IMR-90 (cell line): ENCODE data around the gene FABP2. TPM values are rescaled to one million over a fixed set of nuclear protein-coding genes. Genes with fewer than 3 reads are reported as not detected.
"Not testable (repeated sequence)": the region's sequence is repeated elsewhere in the genome, so short reads cannot be mapped to it uniquely, and the experiment has no call there.

ENCODE experiments used
- ATAC-seq: fragments of 200-7000 bp; cut with Tn5 transposase; 2 replicates; pipeline ENCODE4 v1.9.1; 2020; ENCODE audit warnings: low read depth, mild to moderate bottlenecking, moderate library complexity
- BruUV-seq: library from RNA; stranded (reverse); fragments of 400-500 nt; replicated peaks from 2 replicates; lab custom pipeline; 2021; lab: Mats Ljungman, UMichigan
- CTCF ChIA-PET: fragments of 300-600 bp; formaldehyde crosslinking; extraction: SDS; loops from one replicate; lab custom pipeline; 2021; ENCODE audit warnings: antibody characterized with exemption; lab: Yijun Ruan, JAX
- POLR2A ChIA-PET: fragments of 300-600 bp; sonication (Branson Sonifier 250); formaldehyde crosslinking; loops from one replicate; lab custom pipeline; 2022; ENCODE audit warnings: antibody characterized with exemption; ENCODE audit not compliant: unreplicated experiment; lab: Charles Lee
- DNase-seq: peaks from one replicate; pipeline ENCODE4 v3.0.0; 2013
- H2AFZ ChIP-seq: replicated peaks from 2 replicates; pipeline ENCODE3; 2013; ENCODE audit warnings: low read length, mild to moderate bottlenecking; ENCODE audit not compliant: poor library complexity
- H2AK5ac ChIP-seq: 2 replicates; pipeline ENCODE4 v1.6.1; 2013; ENCODE audit warnings: low read depth, low read length, inconsistent platforms
- H2AK9ac ChIP-seq: replicated peaks from 2 replicates; pipeline ENCODE3; 2013; ENCODE audit warnings: mild to moderate bottlenecking, low read depth, low read length, moderate library complexity; ENCODE audit not compliant: poor library complexity
- H2BK120ac ChIP-seq: 2 replicates; pipeline ENCODE4 v1.6.1; 2013; ENCODE audit warnings: low read depth, low read length, inconsistent platforms
- H2BK15ac ChIP-seq: 3 replicates; pipeline ENCODE4 v1.6.1; 2013; ENCODE audit warnings: low read depth, low read length, inconsistent platforms
- H2BK20ac ChIP-seq: 2 replicates; pipeline ENCODE4 v1.6.1; 2013; ENCODE audit warnings: low read depth, mild to moderate bottlenecking, inconsistent platforms, low read length, moderate library complexity
- H2BK5ac ChIP-seq: 2 replicates; pipeline ENCODE4 v1.6.1; 2013; ENCODE audit warnings: mild to moderate bottlenecking, low read depth, low read length, inconsistent platforms; ENCODE audit not compliant: poor library complexity, severe bottlenecking
- H3K14ac ChIP-seq: replicated peaks from 2 replicates; pipeline ENCODE4 v1.6.1; 2013; ENCODE audit warnings: low read depth, low read length, inconsistent platforms
- H3K18ac ChIP-seq: 2 replicates; pipeline ENCODE4 v1.6.1; 2013; ENCODE audit warnings: low read depth, low read length, control low read depth
- H3K23ac ChIP-seq: 2 replicates; pipeline ENCODE4 v1.6.1; 2013; ENCODE audit warnings: low read depth, low read length, inconsistent platforms
- H3K27ac ChIP-seq: 2 replicates; pipeline ENCODE4 v1.5.1; 2013; ENCODE audit warnings: mild to moderate bottlenecking, control low read depth, low read length; ENCODE audit not compliant: insufficient read depth
- H3K27me3 ChIP-seq: 2 replicates; pipeline ENCODE4 v1.6.1; 2013; ENCODE audit warnings: low read length; ENCODE audit not compliant: control insufficient read depth, insufficient read depth
- H3K36me3 ChIP-seq: 2 replicates; pipeline ENCODE4 v1.6.1; 2013; ENCODE audit warnings: low read length, mixed read lengths; ENCODE audit not compliant: control insufficient read depth, insufficient read depth
- H3K4ac ChIP-seq: 2 replicates; pipeline ENCODE4 v1.6.1; 2013; ENCODE audit warnings: low read depth, low read length, inconsistent platforms
- H3K4me1 ChIP-seq: 2 replicates; pipeline ENCODE4 v1.6.1; 2013; ENCODE audit warnings: low read length, mixed read lengths; ENCODE audit not compliant: control insufficient read depth, insufficient read depth
- H3K4me2 ChIP-seq: 2 replicates; pipeline ENCODE4 v1.6.1; 2013; ENCODE audit warnings: low read depth, mild to moderate bottlenecking, control low read depth, low read length, moderate library complexity
- H3K4me3 ChIP-seq: 2 replicates; pipeline ENCODE4 v1.5.1; 2013; ENCODE audit warnings: low read depth, mild to moderate bottlenecking, control low read depth, low read length, moderate library complexity; ENCODE audit not compliant: insufficient read depth
- H3K56ac ChIP-seq: 2 replicates; pipeline ENCODE4 v1.6.1; 2013; ENCODE audit warnings: low read length, inconsistent platforms; ENCODE audit not compliant: insufficient read depth; ENCODE audit errors: extremely low read depth
- H3K79me1 ChIP-seq, 2 experiments: 2 replicates each; pipeline ENCODE4 v1.6.1; 2013; ENCODE audit warnings: low read length in 2 of 2, inconsistent platforms in 1 of 2, low read depth in 1 of 2
- H3K9ac ChIP-seq: 2 replicates; pipeline ENCODE4 v1.6.1; 2013; ENCODE audit warnings: low read depth, low read length, control low read depth
- H3K9me1 ChIP-seq: 2 replicates; pipeline ENCODE4 v1.6.1; 2013; ENCODE audit warnings: low read length, inconsistent platforms; ENCODE audit not compliant: insufficient read depth
- H3K9me3 ChIP-seq: 2 replicates; pipeline ENCODE4 v1.6.1; 2013; ENCODE audit warnings: low read length; ENCODE audit not compliant: control insufficient read depth, insufficient read depth
- H4K20me1 ChIP-seq: 2 replicates; pipeline ENCODE4 v1.6.1; 2013; ENCODE audit warnings: low read length, inconsistent platforms; ENCODE audit not compliant: insufficient read depth
- H4K5ac ChIP-seq: 2 replicates; pipeline ENCODE4 v1.6.1; 2013; ENCODE audit warnings: mild to moderate bottlenecking, low read depth, low read length, control low read depth
- H4K8ac ChIP-seq, 2 experiments: 2 replicates each; pipeline ENCODE4 v1.6.1; 2013; ENCODE audit warnings: low read depth in 2 of 2, low read length in 2 of 2, control low read depth in 1 of 2, inconsistent platforms in 1 of 2
- H4K91ac ChIP-seq: 2 replicates; pipeline ENCODE4 v1.6.1; 2013; ENCODE audit warnings: low read depth, low read length, inconsistent platforms; ENCODE audit not compliant: insufficient read depth
- BHLHE40 ChIP-seq: fragments of 150-350 bp; IDR thresholded peaks from 2 replicates; pipeline ENCODE4 v1.6.1; 2016; ENCODE audit warnings: mild to moderate bottlenecking, low read depth, low read length
- CEBPB ChIP-seq: IDR thresholded peaks from 2 replicates; pipeline ENCODE4 v1.6.1; 2012; ENCODE audit warnings: low read depth, low read length, improper control_type of control experiment
- RFX5 ChIP-seq: IDR thresholded peaks from 2 replicates; pipeline ENCODE4 v1.8.0; 2012; ENCODE audit warnings: low read depth, mild to moderate bottlenecking, low read length, moderate library complexity
- WGBS, 2 experiments: methylation state at CpG; one replicate each; pipeline versions ENCODE4 v1.1.5 to v1.1.7; 2013; ENCODE audit warnings: missing lambda C conversion rate in 2 of 2; ENCODE audit not compliant: insufficient read length in 1 of 2; ENCODE audit errors: extremely low coverage in 2 of 2; 5-methylcytosine and 5-hydroxymethylcytosine counted together
- dilution Hi-C: fragments of 300-500 bp; cut with HindIII; formaldehyde crosslinking; loops from one replicate; pipeline ENCODE4 v1.14.3; 2018; ENCODE audit warnings: low sequenced_read_pairs; ENCODE audit not compliant: unreplicated experiment
- in situ Hi-C: fragments of 300-500 bp; cut with MboI; formaldehyde crosslinking; loops from 3 replicates; pipeline ENCODE4 v1.14.3; 2019; ENCODE audit warnings: low sequenced_read_pairs, inconsistent platforms, mixed read lengths
- intact Hi-C: fragments of 100-400 bp; cut with micrococcal nuclease; formaldehyde crosslinking; loops from 2 replicates; pipeline ENCODE4 v1.10.0; 2022
- polyA plus RNA-seq, 3 experiments: library from polyadenylated mRNA; depleted of rRNA; stranded (reverse); fragments of >200 nt; gene quantifications; 2 replicates each; pipeline ENCODE4 v1.2.3, GENCODE V29; 2012; ENCODE audit warnings: low replicate concordance in 1 of 3
- total RNA-seq: library from RNA; depleted of rRNA; stranded (reverse); fragments of >200 nt; gene quantifications from 2 replicates; pipeline ENCODE4 v1.2.3, GENCODE V29; 2012
- TF ChIP-seq, protein P1 (sequence below): fragments of 150-350 bp; IDR thresholded peaks from 2 replicates; pipeline ENCODE4 v1.6.1; 2017; ENCODE audit warnings: mild to moderate bottlenecking, antibody characterized with exemption, low read length, low read depth

Gene FABP2
- total and polyA plus RNA-seq, 2 of the 4 experiments (the other 2 are of a cell fraction) = not detected

GRCh38 chr4:119337010-119337409 is 15.1 kb upstream of the FABP2 start:
- Histone ChIP-seq H4K91ac (no peak overlapping the region), H4K8ac (no peak overlapping the region), H3K27me3 (no peaks in the 10 kb centered on the region), H3K4me1 (no peaks in the 10 kb centered on the region), H2AK9ac (no peak overlapping the region), H4K5ac (no peak overlapping the region), H3K56ac (no peak overlapping the region), H3K9me1 (no peaks in the 10 kb centered on the region), H3K36me3 (no peaks in the 10 kb centered on the region), H2AK5ac (no peak overlapping the region), H3K27ac (no peak overlapping the region), H3K18ac (no peak overlapping the region), H4K20me1 (no peaks in the 10 kb centered on the region), H3K23ac (no peak overlapping the region), H2BK120ac (no peak overlapping the region), H2BK20ac (no peak overlapping the region), H2BK5ac (no peak overlapping the region), H3K4me3 (no peak overlapping the region), H2AFZ (no peak overlapping the region), H3K79me1 (no peaks in the 10 kb centered on the region), H3K14ac (no peak overlapping the region), H2BK15ac (no peak overlapping the region), H3K4ac (no peak overlapping the region), H3K9me3 (no peaks in the 10 kb centered on the region), H3K9ac (no peak overlapping the region), H3K4me2 (no peak overlapping the region)
- in situ Hi-C loops (no loop called here), dilution Hi-C loops (no loop called here), intact Hi-C loops (no loop called here)
- ChIA-PET POLR2A (no interaction called here), CTCF (no interaction called here)
- no peak for TF ChIP-seq CEBPB
- no peak for TF ChIP-seq RFX5
- no peak for TF ChIP-seq BHLHE40
- TF ChIP-seq, protein P1, sequence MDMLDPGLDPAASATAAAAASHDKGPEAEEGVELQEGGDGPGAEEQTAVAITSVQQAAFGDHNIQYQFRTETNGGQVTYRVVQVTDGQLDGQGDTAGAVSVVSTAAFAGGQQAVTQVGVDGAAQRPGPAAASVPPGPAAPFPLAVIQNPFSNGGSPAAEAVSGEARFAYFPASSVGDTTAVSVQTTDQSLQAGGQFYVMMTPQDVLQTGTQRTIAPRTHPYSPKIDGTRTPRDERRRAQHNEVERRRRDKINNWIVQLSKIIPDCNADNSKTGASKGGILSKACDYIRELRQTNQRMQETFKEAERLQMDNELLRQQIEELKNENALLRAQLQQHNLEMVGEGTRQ = no peak
- no CpG with 5 or more reads among the region's 1 CpG for WGBS, 2 experiments
- BruUV-seq = no TSS peak
- DNase-seq = no peak
- ATAC-seq = no peak

- not testable (repeated sequence) for H2AFZ ChIP-seq
Measured at GRCh38 chr4:119336332-119336979, 14.5 kb upstream of the FABP2 start.

More at GRCh38 chr4:119336332-119336979, 14.5 kb upstream of the FABP2 start:
- CTCF ChIA-PET, H3K14ac ChIP-seq, intact Hi-C loops, H3K9me1 ChIP-seq, ATAC-seq, H2AK9ac ChIP-seq, H2BK15ac ChIP-seq, H2BK20ac ChIP-seq, H3K9ac ChIP-seq, H2BK5ac ChIP-seq, H3K4me2 ChIP-seq, H3K23ac ChIP-seq, H3K18ac ChIP-seq, H4K5ac ChIP-seq, H3K4ac ChIP-seq, H3K36me3 ChIP-seq, H2AK5ac ChIP-seq, H3K4me3 ChIP-seq, H4K8ac ChIP-seq, H3K9me3 ChIP-seq, H4K91ac ChIP-seq, H3K27me3 ChIP-seq, POLR2A ChIA-PET, H3K56ac ChIP-seq, dilution Hi-C loops, DNase-seq, H3K4me1 ChIP-seq, H3K79me1 ChIP-seq, BruUV-seq, H3K27ac ChIP-seq, in situ Hi-C loops, H4K20me1 ChIP-seq, H2BK120ac ChIP-seq: not testable (repeated sequence)
- no CpG with 5 or more reads among the region's 4 CpGs for WGBS, 2 experiments
